ENCODE measurements around the gene TRIM52.

DNA sequence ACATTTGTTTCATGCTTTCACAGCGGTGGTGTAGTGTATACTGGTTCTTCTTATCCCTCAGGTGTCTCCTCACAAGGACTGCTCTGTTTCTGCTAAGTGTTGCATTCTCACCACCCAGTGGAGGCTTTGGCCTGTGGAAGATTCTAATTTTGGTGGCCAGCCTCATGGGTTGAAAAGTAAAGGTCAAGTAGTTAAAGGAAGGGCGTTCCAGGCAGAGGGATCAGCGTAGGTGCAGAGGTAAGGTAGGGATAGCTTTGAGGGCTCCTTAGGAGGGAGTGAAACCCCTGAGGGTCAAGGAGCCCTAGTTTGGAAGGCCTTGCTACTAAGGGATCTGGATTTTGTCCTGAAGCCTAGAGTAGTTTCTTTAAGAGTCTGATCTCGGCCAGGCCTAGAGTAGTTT is 12.7 kb downstream of the TRIM52 start:
- TF ChIP-seq, protein P1, sequence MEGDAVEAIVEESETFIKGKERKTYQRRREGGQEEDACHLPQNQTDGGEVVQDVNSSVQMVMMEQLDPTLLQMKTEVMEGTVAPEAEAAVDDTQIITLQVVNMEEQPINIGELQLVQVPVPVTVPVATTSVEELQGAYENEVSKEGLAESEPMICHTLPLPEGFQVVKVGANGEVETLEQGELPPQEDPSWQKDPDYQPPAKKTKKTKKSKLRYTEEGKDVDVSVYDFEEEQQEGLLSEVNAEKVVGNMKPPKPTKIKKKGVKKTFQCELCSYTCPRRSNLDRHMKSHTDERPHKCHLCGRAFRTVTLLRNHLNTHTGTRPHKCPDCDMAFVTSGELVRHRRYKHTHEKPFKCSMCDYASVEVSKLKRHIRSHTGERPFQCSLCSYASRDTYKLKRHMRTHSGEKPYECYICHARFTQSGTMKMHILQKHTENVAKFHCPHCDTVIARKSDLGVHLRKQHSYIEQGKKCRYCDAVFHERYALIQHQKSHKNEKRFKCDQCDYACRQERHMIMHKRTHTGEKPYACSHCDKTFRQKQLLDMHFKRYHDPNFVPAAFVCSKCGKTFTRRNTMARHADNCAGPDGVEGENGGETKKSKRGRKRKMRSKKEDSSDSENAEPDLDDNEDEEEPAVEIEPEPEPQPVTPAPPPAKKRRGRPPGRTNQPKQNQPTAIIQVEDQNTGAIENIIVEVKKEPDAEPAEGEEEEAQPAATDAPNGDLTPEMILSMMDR (IDR thresholded peaks at IDR 0.05), result no peak
- no peak for TF ChIP-seq SIN3A (IDR thresholded peaks at IDR 0.05; ENCODE audit: borderline replicate concordance, insufficient read depth, low read depth, low read length)
- no peak for TF ChIP-seq POLR2AphosphoS5 (IDR thresholded peaks at IDR 0.05; ENCODE audit: low read depth, low read length)
